ENCODE measurements around the gene LURAP1L. TPM values are rescaled to one million over a fixed set of nuclear protein-coding genes. Genes with fewer than 3 reads are reported as not detected.

The LURAP1L gene
- total RNA-seq, result not detected in 2 replicates

DNA sequence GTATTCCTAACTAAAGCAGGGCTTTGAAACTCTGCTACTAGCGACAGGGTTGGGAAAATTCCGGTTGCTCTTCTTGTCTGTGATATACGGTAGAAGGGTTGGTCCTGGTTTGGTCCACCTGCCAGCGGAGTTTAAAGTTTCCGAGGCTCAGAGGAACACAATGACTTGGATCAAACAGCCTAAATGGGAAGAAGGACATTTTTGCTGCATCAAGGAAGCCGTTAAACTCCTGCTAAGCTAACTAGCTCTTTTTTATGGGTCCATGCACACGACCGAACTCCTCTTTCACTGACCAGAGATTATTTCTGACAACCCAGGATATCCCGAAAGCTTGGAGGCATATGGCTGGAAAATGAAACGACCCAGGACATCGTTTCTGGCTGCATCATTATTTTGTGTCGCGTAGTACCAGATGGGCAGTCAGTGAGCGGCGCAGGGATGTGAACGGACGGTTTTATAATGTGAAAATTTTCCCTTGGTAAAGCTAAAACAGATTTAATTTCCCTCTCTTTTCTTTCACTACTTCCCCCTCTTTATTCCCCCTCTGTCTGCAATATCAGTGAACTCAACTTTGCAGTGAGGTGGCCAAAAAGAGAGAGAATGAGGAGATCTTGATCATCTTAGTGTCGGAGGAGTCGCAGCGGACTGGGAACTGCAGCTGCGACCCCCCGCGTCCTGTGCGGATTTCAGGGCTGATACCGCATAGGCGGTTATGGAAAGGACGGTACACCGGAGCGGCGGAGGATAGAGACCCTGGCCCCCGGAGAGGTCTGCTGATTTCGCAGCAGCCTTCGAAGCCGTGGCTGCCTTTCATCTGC, at the start of gene LURAP1L:
TSS of gene LURAP1L (plus strand) at position 160 of the 818 bp plus-strand sequence. CDS start 696 bp downstream, outside the sequence.
- Mint-ChIP-seq H3K36me3 (ENCODE audit: low read depth) (no peaks in the 10 kb centered on the region), H3K4me1 (peaks cover 14% of the 10 kb centered on the region), H3K4me3 (no peak within 1 kb of the TSS), H3K27me3 (peaks cover 17% of the 10 kb centered on the region), H3K27ac (no peak within 1 kb of the TSS), H3K9me3 (no peaks in the 10 kb centered on the region)
- no peak for ATAC-seq (ENCODE audit: low read depth)
- intact Hi-C loops (cut with micrococcal nuclease), result no loop called here
- POLR2A ChIA-PET, result no interaction called here
- no peak for DNase-seq
- TF ChIP-seq, protein P1, sequence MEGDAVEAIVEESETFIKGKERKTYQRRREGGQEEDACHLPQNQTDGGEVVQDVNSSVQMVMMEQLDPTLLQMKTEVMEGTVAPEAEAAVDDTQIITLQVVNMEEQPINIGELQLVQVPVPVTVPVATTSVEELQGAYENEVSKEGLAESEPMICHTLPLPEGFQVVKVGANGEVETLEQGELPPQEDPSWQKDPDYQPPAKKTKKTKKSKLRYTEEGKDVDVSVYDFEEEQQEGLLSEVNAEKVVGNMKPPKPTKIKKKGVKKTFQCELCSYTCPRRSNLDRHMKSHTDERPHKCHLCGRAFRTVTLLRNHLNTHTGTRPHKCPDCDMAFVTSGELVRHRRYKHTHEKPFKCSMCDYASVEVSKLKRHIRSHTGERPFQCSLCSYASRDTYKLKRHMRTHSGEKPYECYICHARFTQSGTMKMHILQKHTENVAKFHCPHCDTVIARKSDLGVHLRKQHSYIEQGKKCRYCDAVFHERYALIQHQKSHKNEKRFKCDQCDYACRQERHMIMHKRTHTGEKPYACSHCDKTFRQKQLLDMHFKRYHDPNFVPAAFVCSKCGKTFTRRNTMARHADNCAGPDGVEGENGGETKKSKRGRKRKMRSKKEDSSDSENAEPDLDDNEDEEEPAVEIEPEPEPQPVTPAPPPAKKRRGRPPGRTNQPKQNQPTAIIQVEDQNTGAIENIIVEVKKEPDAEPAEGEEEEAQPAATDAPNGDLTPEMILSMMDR (IDR thresholded peaks at IDR 0.05), result no peak
- CTCF ChIA-PET, result no interaction called here

DNA sequence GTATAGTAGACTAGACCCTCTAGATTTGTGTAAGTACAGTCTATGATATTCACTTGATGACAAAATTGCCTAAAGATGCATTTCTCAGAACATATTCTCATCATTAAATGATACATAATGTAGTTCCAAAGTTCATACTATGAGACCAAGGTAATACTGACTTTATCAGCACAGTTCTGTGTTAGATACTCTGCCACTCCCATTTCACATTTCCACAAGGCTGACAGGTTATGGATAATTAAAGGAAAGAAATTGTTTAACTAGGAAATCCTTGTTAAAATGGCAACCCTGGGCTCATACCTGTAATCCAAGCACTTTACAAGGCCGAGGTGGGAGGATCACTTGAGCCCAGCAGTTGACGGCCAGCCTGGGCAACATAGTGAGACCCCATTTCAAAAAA, 48.0 kb upstream of the LURAP1L start:
- Mint-ChIP-seq H3K4me1 (no peaks in the 10 kb centered on the region), H3K4me3 (no peak overlapping the region), H3K27me3 (no peaks in the 10 kb centered on the region), H3K36me3 (ENCODE audit: low read depth) (no peaks in the 10 kb centered on the region), H3K9me3 (peaks cover 4% of the 10 kb centered on the region), H3K27ac (no peak overlapping the region)
- ChIA-PET CTCF (no interaction called here), POLR2A (no interaction called here)
- intact Hi-C loops (cut with micrococcal nuclease), result no loop called here
- TF ChIP-seq, protein P1 (IDR thresholded peaks at IDR 0.05), result no peak
- DNase-seq (no peak), ATAC-seq (ENCODE audit: low read depth) (no peak)

DNA sequence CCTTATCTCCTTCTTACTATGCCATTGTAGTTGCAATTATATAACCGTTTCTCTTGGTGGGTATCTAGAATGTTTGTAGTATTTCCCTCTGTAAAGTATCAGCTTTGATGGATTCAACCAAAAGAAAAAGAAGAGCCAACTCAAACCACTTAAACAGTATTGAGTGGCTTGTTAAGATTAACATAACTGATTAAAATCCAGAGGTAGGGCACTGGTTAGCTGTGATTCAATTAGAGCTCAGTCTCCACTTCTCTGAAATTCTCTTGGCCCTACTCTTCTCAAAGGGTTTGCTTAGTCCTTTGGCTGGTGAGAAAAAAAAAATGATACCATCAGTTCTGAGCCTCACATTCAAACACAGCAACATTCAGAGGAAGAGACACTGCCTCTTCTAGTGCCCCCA, 44.6 kb upstream of the LURAP1L start:
- Mint-ChIP-seq H3K4me3 (no peak overlapping the region), H3K27me3 (no peaks in the 10 kb centered on the region), H3K27ac (no peak overlapping the region), H3K36me3 (ENCODE audit: low read depth) (no peaks in the 10 kb centered on the region), H3K4me1 (no peaks in the 10 kb centered on the region), H3K9me3 (peaks cover 8% of the 10 kb centered on the region)
- DNase-seq (no peak), ATAC-seq (ENCODE audit: low read depth) (no peak)
- intact Hi-C loops (cut with micrococcal nuclease), result no loop called here
- ChIA-PET CTCF (no interaction called here), POLR2A (no interaction called here)
- TF ChIP-seq, protein P1 (IDR thresholded peaks at IDR 0.05), result no peak

GRCh38 chr9:12730927-12731326, 43.9 kb upstream of the LURAP1L start:
- H3K36me3 Mint-ChIP-seq (ENCODE audit: low read depth), result no peaks in the 10 kb centered on the region
- H3K4me3 Mint-ChIP-seq, result no peak overlapping the region
- no peak overlapping the region for H3K27ac Mint-ChIP-seq
- TF ChIP-seq, protein P1 (IDR thresholded peaks at IDR 0.05), result no peak
- DNase-seq (no peak), ATAC-seq (ENCODE audit: low read depth) (no peak)
- intact Hi-C loops (cut with micrococcal nuclease), result no loop called here
- H3K27me3 Mint-ChIP-seq, result no peaks in the 10 kb centered on the region
- POLR2A ChIA-PET, result no interaction called here
- CTCF ChIA-PET, result no interaction called here
- H3K9me3 Mint-ChIP-seq, result peaks cover 8% of the 10 kb centered on the region
- no peaks in the 10 kb centered on the region for H3K4me1 Mint-ChIP-seq

- no peaks in the 10 kb centered on the region for H3K27me3 Mint-ChIP-seq
- ATAC-seq (ENCODE audit: low read depth), result no peak
Measured at GRCh38 chr9:12732971-12733370, 41.8 kb upstream of the LURAP1L start.

More at GRCh38 chr9:12732971-12733370, 41.8 kb upstream of the LURAP1L start:
- no peaks in the 10 kb centered on the region for H3K4me1 Mint-ChIP-seq
- no peak overlapping the region for H3K27ac Mint-ChIP-seq
- no peak for DNase-seq
- TF ChIP-seq, protein P1 (IDR thresholded peaks at IDR 0.05), result no peak
- intact Hi-C loops (cut with micrococcal nuclease), result no loop called here
- POLR2A ChIA-PET, result no interaction called here
- CTCF ChIA-PET, result no interaction called here
- no peaks in the 10 kb centered on the region for H3K36me3 Mint-ChIP-seq (ENCODE audit: low read depth)
- H3K9me3 Mint-ChIP-seq, result peaks cover 8% of the 10 kb centered on the region
- H3K4me3 Mint-ChIP-seq, result no peak overlapping the region

Measured in activated B cell treated with CpG ODN at 0.5 μM for 24 hours (primary cell).